Gastroesophageal sphincter (tissue), 4 donors: ENCODE results near the gene CCNY. TPM values are rescaled to one million over a fixed set of nuclear protein-coding genes. Genes with fewer than 3 reads are reported as not detected.

ENCODE experiments used
- ATAC-seq: fragments of 150-250 bp; one replicate; pipeline ENCODE4 v1.9.1; 2016; ENCODE audit warnings: mild to moderate bottlenecking, moderate library complexity
- H3K27ac ChIP-seq, 4 donors: fragments of 200-600 bp; sonication (generic) in 3 of 4; 1 replicate in 3 of 4; 2 replicates in 1 of 4; pipeline ENCODE4 v1.5.1; 2016 to 2019
- H3K27me3 ChIP-seq: fragments of 200-600 bp; sonication (generic); one replicate; pipeline ENCODE4 v1.5.1; 2019
- H3K36me3 ChIP-seq, 2 donors: fragments of 200-600 bp; sonication (generic); one replicate each; pipeline ENCODE4 v1.5.1; 2019; ENCODE audit warnings: control low read depth in 1 of 2
- H3K4me1 ChIP-seq, 3 donors: fragments of 200-600 bp; sonication (generic); 1 replicate in 2 of 3; 2 replicates in 1 of 3; pipeline ENCODE4 v1.5.1; 2016 to 2019; ENCODE audit warnings: control low read depth in 2 of 3
- H3K4me3 ChIP-seq, 2 donors: fragments of 200-600 bp; sonication (generic); one replicate each; pipeline ENCODE4 v1.5.1; 2019; ENCODE audit warnings: mild to moderate bottlenecking in 1 of 2, moderate library complexity in 1 of 2
- H3K9me3 ChIP-seq, 3 donors: fragments of 200-600 bp; sonication (generic); one replicate each; pipeline ENCODE4 v1.5.1; 2017 to 2019; ENCODE audit warnings: control low read depth in 2 of 3
- CTCF ChIP-seq, 4 experiments: fragments of 200-600 bp in 2 of 4; fragments of 450-650 bp in 2 of 4; sonication (generic) in 1 of 4; IDR thresholded peaks; one replicate each; pipeline ENCODE4 v1.5.1; 2017 to 2019; ENCODE audit warnings: antibody characterized with exemption in 4 of 4, mild to moderate bottlenecking in 2 of 4, moderate library complexity in 2 of 4
- EP300 ChIP-seq: sonication (generic); formaldehyde crosslinking; IDR thresholded peaks from one replicate; pipeline ENCODE4 v1.6.1; 2017; ENCODE audit warnings: antibody characterized with exemption, mild to moderate bottlenecking
- POLR2A ChIP-seq, 2 donors: fragments of 450-650 bp; IDR thresholded peaks; one replicate each; pipeline ENCODE4 v1.6.1; 2017; ENCODE audit warnings: antibody characterized with exemption in 2 of 2, mild to moderate bottlenecking in 2 of 2, moderate library complexity in 1 of 2
- POLR2AphosphoS5 ChIP-seq: sonication (generic); formaldehyde crosslinking; IDR thresholded peaks from one replicate; pipeline ENCODE4 v1.6.1; 2017; ENCODE audit warnings: antibody characterized with exemption
- WGBS, 2 donors: methylation state at CpG; one replicate each; pipeline ENCODE4 v1.1.5; 2018; ENCODE audit warnings: low coverage in 1 of 2; 5-methylcytosine and 5-hydroxymethylcytosine counted together
- total RNA-seq, 4 donors: library from RNA; depleted of rRNA; stranded (reverse); fragments of >200 nt; gene quantifications; one replicate each; pipeline ENCODE4 v1.1.0, GENCODE V29; 2016

Gene CCNY
- total RNA-seq, 4 donors from 2014 or later, result 35.5 to 106 (median 63.2) TPM

GRCh38 chr10:35456153-35456720, 119.9 kb downstream of the CCNY start:
- ATAC-seq, result no peak
- TF ChIP-seq EP300 (no peak), POLR2A (IDR thresholded peaks at IDR 0.05) (no peak), CTCF (IDR thresholded peaks at IDR 0.05) (no peak), POLR2AphosphoS5 (no peak)
- 92 to 100% methylated on average over 2 to 3 of the region's 3 CpGs for WGBS, 2 donors
- no peaks in the 10 kb centered on the region for H3K27me3 ChIP-seq
- no peaks in the 10 kb centered on the region for H3K9me3 ChIP-seq
- no peak overlapping the region for H3K27ac ChIP-seq
- peaks cover 0 to 77% (median 28%) of the 10 kb centered on the region in 3 donors for H3K4me1 ChIP-seq
- no peaks in the 10 kb centered on the region for H3K36me3 ChIP-seq
- H3K4me3 ChIP-seq, result no peak overlapping the region

GRCh38 chr10:35456784-35457183, 120.5 kb downstream of the CCNY start:
- WGBS, 2 donors, result 81 to 85% methylated on average over 4 of the region's 4 CpGs

GRCh38 chr10:35458500-35459448, 122.5 kb downstream of the CCNY start:
- Histone ChIP-seq H3K9me3 (no peaks in the 10 kb centered on the region), H3K4me1 (peaks cover 0 to 78% (median 25%) of the 10 kb centered on the region in 3 donors), H3K27me3 (no peaks in the 10 kb centered on the region), H3K4me3 (no peak overlapping the region), H3K36me3 (no peaks in the 10 kb centered on the region), H3K27ac (no peak overlapping the region)
- ATAC-seq, result no peak
- 69 to 83% methylated on average over 8 to 11 of the region's 12 CpGs for WGBS, 2 donors
- no peak for TF ChIP-seq POLR2A (IDR thresholded peaks at IDR 0.05)
- TF ChIP-seq POLR2AphosphoS5, result no peak
- no peak for TF ChIP-seq EP300
- TF ChIP-seq CTCF (IDR thresholded peaks at IDR 0.05), result no peak

More at GRCh38 chr10:35456784-35457183, 120.5 kb downstream of the CCNY start:
- ATAC-seq, result no peak
- Histone ChIP-seq H3K4me3 (no peak overlapping the region), H3K27ac (no peak overlapping the region), H3K9me3 (no peaks in the 10 kb centered on the region), H3K4me1 (peaks cover 0 to 77% (median 23%) of the 10 kb centered on the region in 3 donors), H3K27me3 (no peaks in the 10 kb centered on the region), H3K36me3 (no peaks in the 10 kb centered on the region)
- TF ChIP-seq EP300 (no peak), POLR2AphosphoS5 (no peak), CTCF (IDR thresholded peaks at IDR 0.05) (no peak), POLR2A (IDR thresholded peaks at IDR 0.05) (no peak)

- TF ChIP-seq EP300, result no peak
- H3K27me3 ChIP-seq, result no peaks in the 10 kb centered on the region
- no peak overlapping the region for H3K4me3 ChIP-seq
- H3K9me3 ChIP-seq, result no peaks in the 10 kb centered on the region
- WGBS, 2 donors, result 100% methylated on average over 1 to 2 of the region's 2 CpGs
- ATAC-seq, result no peak
- no peaks in the 10 kb centered on the region for H3K36me3 ChIP-seq
- H3K27ac ChIP-seq, result no peak overlapping the region
- peaks cover 0 to 78% (median 19%) of the 10 kb centered on the region in 3 donors for H3K4me1 ChIP-seq
Observed at GRCh38 chr10:35459449-35459847, 123.1 kb downstream of the CCNY start.

- no peak overlapping the region for H3K27ac ChIP-seq
Observed at GRCh38 chr10:35460852-35461460, 124.6 kb downstream of the CCNY start.

More at GRCh38 chr10:35460852-35461460, 124.6 kb downstream of the CCNY start:
- H3K4me1 ChIP-seq, result peaks cover 0 to 81% (median 13%) of the 10 kb centered on the region in 3 donors
- TF ChIP-seq POLR2A (IDR thresholded peaks at IDR 0.05), result no peak
- no peak for TF ChIP-seq POLR2AphosphoS5
- no peak for TF ChIP-seq CTCF (IDR thresholded peaks at IDR 0.05)
- no peak for TF ChIP-seq EP300
- no peak overlapping the region for H3K4me3 ChIP-seq
- H3K36me3 ChIP-seq, result no peaks in the 10 kb centered on the region
- no peaks in the 10 kb centered on the region for H3K27me3 ChIP-seq
- no peak for ATAC-seq
- WGBS, 2 donors, result 53 to 55% methylated on average over 2 of the region's 2 CpGs
- no peaks in the 10 kb centered on the region for H3K9me3 ChIP-seq
